Memory B cell (primary cell): ENCODE measurements around the gene SLC43A2.
A peak's percentile ranks its signal among the peaks of the same experiment; 100 is the strongest.

Experiments
- ATAC-seq: fragments of 150-1000 bp; cut with Tn5 transposase; 2 replicates; pipeline ENCODE4 v1.10.0; 2021; ENCODE audit warnings: low read depth, mild to moderate bottlenecking, moderate library complexity
- DNase-seq, 2 donors: peaks; one replicate each; pipeline ENCODE4 v3.0.0; 2022; ENCODE audit warnings: low spot score in 2 of 2
- H3K27ac Mint-ChIP-seq: one replicate; pipeline ENCODE4 v1.8.0; 2022; ENCODE audit warnings: mild to moderate bottlenecking, moderate library complexity, mixed read lengths
- H3K27me3 Mint-ChIP-seq: one replicate; pipeline ENCODE4 v1.8.0; 2022; ENCODE audit warnings: mixed read lengths
- H3K36me3 Mint-ChIP-seq: one replicate; pipeline ENCODE4 v1.8.0; 2022; ENCODE audit warnings: mild to moderate bottlenecking, mixed read lengths
- H3K4me1 Mint-ChIP-seq: one replicate; pipeline ENCODE4 v1.8.0; 2022; ENCODE audit warnings: mixed read lengths
- H3K4me3 Mint-ChIP-seq: one replicate; pipeline ENCODE4 v1.8.0; 2022; ENCODE audit warnings: mild to moderate bottlenecking, moderate library complexity, mixed read lengths
- H3K9me3 Mint-ChIP-seq: one replicate; pipeline ENCODE4 v1.8.0; 2022; ENCODE audit warnings: mixed read lengths

Gene SLC43A2

GRCh38 chr17:1598399-1599095 lies 30.1 kb downstream of the SLC43A2 start:
- ATAC-seq (no peak), DNase-seq (no peak)
- H3K4me1 Mint-ChIP-seq: peaks cover 8% of the 10 kb centered on the region
- no peak overlapping the region for H3K4me3 Mint-ChIP-seq
- H3K27me3 Mint-ChIP-seq: no peaks in the 10 kb centered on the region
- H3K9me3 Mint-ChIP-seq: no peaks in the 10 kb centered on the region
- no peak overlapping the region for H3K27ac Mint-ChIP-seq
- H3K36me3 Mint-ChIP-seq: peaks cover 10% of the 10 kb centered on the region

GRCh38 chr17:1597861-1598342 lies 30.7 kb downstream of the SLC43A2 start:
- ATAC-seq: no peak
- Mint-ChIP-seq H3K4me3 (no peak overlapping the region), H3K27ac (no peak overlapping the region), H3K9me3 (no peaks in the 10 kb centered on the region), H3K27me3 (no peaks in the 10 kb centered on the region), H3K4me1 (peaks cover 13% of the 10 kb centered on the region), H3K36me3 (peaks cover 8% of the 10 kb centered on the region)
- DNase-seq: no peak

- Mint-ChIP-seq H3K4me1 (peaks cover 21% of the 10 kb centered on the region), H3K4me3 (peak overlapping the region; percentile 27), H3K27me3 (no peaks in the 10 kb centered on the region), H3K9me3 (no peaks in the 10 kb centered on the region), H3K27ac (peak overlapping the region; percentile 94), H3K36me3 (peaks cover 9% of the 10 kb centered on the region)
- no peak for ATAC-seq
- DNase-seq: no peak
These were observed 35.1 kb downstream of the SLC43A2 start for GRCh38 chr17:1593630-1593931.

- peak overlapping the region; percentile 83 for H3K4me3 Mint-ChIP-seq
- H3K27me3 Mint-ChIP-seq: no peaks in the 10 kb centered on the region
- no peaks in the 10 kb centered on the region for H3K9me3 Mint-ChIP-seq
- H3K27ac Mint-ChIP-seq: peak overlapping the region; percentile 94
- H3K4me1 Mint-ChIP-seq: peaks cover 21% of the 10 kb centered on the region
- DNase-seq (peak; percentile 81 to 89), ATAC-seq (peak; percentile 92)
- H3K36me3 Mint-ChIP-seq: peaks cover 9% of the 10 kb centered on the region
These were observed 35.6 kb downstream of the SLC43A2 start for GRCh38 chr17:1592751-1593629.

- Mint-ChIP-seq H3K4me1 (peaks cover 21% of the 10 kb centered on the region), H3K9me3 (no peaks in the 10 kb centered on the region), H3K27ac (peak overlapping the region; percentile 94), H3K27me3 (no peaks in the 10 kb centered on the region), H3K4me3 (no peak overlapping the region), H3K36me3 (peaks cover 4% of the 10 kb centered on the region)
- ATAC-seq: no peak
- no peak for DNase-seq
These were observed 37.1 kb downstream of the SLC43A2 start for GRCh38 chr17:1591474-1592090.

- peaks cover 4% of the 10 kb centered on the region for H3K36me3 Mint-ChIP-seq
- peaks cover 21% of the 10 kb centered on the region for H3K4me1 Mint-ChIP-seq
- no peak for DNase-seq
- no peaks in the 10 kb centered on the region for H3K9me3 Mint-ChIP-seq
- no peak overlapping the region for H3K27ac Mint-ChIP-seq
- H3K4me3 Mint-ChIP-seq: no peak overlapping the region
- H3K27me3 Mint-ChIP-seq: no peaks in the 10 kb centered on the region
- no peak for ATAC-seq
These were observed 37.7 kb downstream of the SLC43A2 start for GRCh38 chr17:1590747-1591473.

- Mint-ChIP-seq H3K4me1 (peaks cover 19% of the 10 kb centered on the region), H3K36me3 (peaks cover 4% of the 10 kb centered on the region), H3K9me3 (no peaks in the 10 kb centered on the region), H3K4me3 (no peak overlapping the region), H3K27me3 (no peaks in the 10 kb centered on the region), H3K27ac (no peak overlapping the region)
- DNase-seq: no peak
- ATAC-seq: no peak
These were observed 38.4 kb downstream of the SLC43A2 start for GRCh38 chr17:1590029-1590746.

GRCh38 chr17:1588821-1589585 lies 39.6 kb downstream of the SLC43A2 start:
- Mint-ChIP-seq H3K4me3 (no peak overlapping the region), H3K4me1 (peaks cover 16% of the 10 kb centered on the region), H3K27me3 (no peaks in the 10 kb centered on the region), H3K36me3 (peaks cover 9% of the 10 kb centered on the region), H3K27ac (no peak overlapping the region), H3K9me3 (no peaks in the 10 kb centered on the region)
- ATAC-seq (no peak), DNase-seq (no peak)

GRCh38 chr17:1584167-1584566 lies 44.5 kb downstream of the SLC43A2 start:
- Mint-ChIP-seq H3K27me3 (no peaks in the 10 kb centered on the region), H3K36me3 (peaks cover 15% of the 10 kb centered on the region), H3K4me3 (no peak overlapping the region), H3K27ac (no peak overlapping the region), H3K4me1 (no peaks in the 10 kb centered on the region), H3K9me3 (no peaks in the 10 kb centered on the region)
- ATAC-seq: no peak
- no peak for DNase-seq

- Mint-ChIP-seq H3K27ac (no peak overlapping the region), H3K9me3 (no peaks in the 10 kb centered on the region)
These were observed 45.1 kb downstream of the SLC43A2 start for GRCh38 chr17:1583556-1583955.

GRCh38 chr17:1582374-1582773 lies 46.3 kb downstream of the SLC43A2 start:
- no peak for DNase-seq
- Mint-ChIP-seq H3K27ac (no peak overlapping the region), H3K4me3 (no peak overlapping the region), H3K9me3 (no peaks in the 10 kb centered on the region), H3K27me3 (no peaks in the 10 kb centered on the region), H3K4me1 (peaks cover under 1% of the 10 kb centered on the region), H3K36me3 (peaks cover 15% of the 10 kb centered on the region)
- ATAC-seq: no peak

More at GRCh38 chr17:1583556-1583955, 45.1 kb downstream of the SLC43A2 start:
- no peak overlapping the region for H3K4me3 Mint-ChIP-seq
- no peak for DNase-seq
- H3K27me3 Mint-ChIP-seq: no peaks in the 10 kb centered on the region
- peaks cover 15% of the 10 kb centered on the region for H3K36me3 Mint-ChIP-seq
- no peaks in the 10 kb centered on the region for H3K4me1 Mint-ChIP-seq
- ATAC-seq: peak; percentile 27

- Mint-ChIP-seq H3K4me3 (no peak overlapping the region), H3K4me1 (peaks cover 6% of the 10 kb centered on the region), H3K36me3 (peaks cover 15% of the 10 kb centered on the region), H3K9me3 (no peaks in the 10 kb centered on the region), H3K27ac (no peak overlapping the region), H3K27me3 (no peaks in the 10 kb centered on the region)
- DNase-seq: no peak
- no peak for ATAC-seq
These were observed 47.5 kb downstream of the SLC43A2 start for GRCh38 chr17:1580979-1581676.
